ENCODE data around the gene KANSL1. TPM values are rescaled to one million over a fixed set of nuclear protein-coding genes. Genes with fewer than 3 reads are reported as not detected.

Gene KANSL1
- polyA plus RNA-seq, 3 donors = 75.6 to 99.4 (median 78.2) TPM

- no peak for DNase-seq
These were observed 22.4 kb downstream of the KANSL1 start for GRCh38 chr17:46170639-46171429.

- no peak for DNase-seq
These were observed 23.2 kb downstream of the KANSL1 start for GRCh38 chr17:46169913-46170638.

DNA sequence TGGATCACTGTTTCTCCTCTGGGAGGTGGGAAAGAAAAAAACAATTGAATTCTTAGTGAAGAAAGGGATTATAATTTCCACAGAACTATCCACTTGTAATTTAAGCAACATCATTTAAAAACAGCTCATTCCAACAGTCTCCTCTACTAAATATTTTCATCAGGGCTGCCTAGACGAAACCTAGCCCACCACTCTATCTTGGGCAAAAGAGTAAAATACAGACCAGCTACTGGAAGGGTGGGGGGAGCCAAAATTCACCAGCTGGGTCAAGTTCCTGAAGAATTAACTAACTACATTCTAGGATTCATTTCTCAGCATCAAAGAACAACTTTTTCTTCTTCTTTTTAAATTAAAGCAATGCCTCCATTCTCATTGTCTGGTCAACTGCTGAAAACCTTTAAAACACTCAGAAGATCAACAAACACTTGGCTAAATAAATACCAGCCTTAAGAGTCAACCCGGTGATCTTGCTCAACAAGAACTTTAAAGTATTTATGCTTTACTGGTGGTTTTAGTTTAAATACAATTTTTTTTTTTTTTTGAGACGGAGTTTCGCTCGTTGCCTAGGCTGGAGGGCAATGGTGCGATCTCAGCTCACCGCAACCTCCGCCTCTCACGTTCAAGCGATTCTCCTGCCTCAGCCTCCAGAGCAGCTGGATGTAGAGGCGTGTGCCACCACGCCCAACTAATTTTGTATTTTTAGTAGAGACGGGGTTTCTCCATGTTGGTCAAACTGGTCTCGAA lies 25.2 kb downstream of the KANSL1 start:
- DNase-seq = no peak

DNA sequence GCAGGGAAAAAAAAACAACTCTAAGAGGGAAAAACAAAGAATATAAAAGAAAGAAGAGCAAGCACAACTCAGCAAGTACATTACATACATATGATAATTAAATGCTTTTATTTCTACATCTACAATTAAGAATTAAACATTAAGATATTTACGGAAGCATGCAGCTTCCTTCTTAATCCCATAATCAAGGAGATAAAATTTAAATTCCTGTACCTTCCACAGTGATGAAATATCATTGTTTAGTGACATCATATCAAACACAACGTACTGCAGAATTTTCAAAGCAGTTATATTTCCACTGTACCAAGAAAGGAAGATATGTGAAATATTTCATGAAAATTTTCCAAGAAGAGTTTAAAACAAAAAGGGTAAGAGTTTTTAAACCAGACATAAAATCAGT lies 26.0 kb downstream of the KANSL1 start:
- no peak for DNase-seq

- DNase-seq = no peak
These were observed 26.5 kb downstream of the KANSL1 start for GRCh38 chr17:46166692-46167249.

- DNase-seq = no peak
These were observed 29.2 kb downstream of the KANSL1 start for GRCh38 chr17:46163929-46164594.

- no peak for DNase-seq
These were observed 29.9 kb downstream of the KANSL1 start for GRCh38 chr17:46163316-46163715.

DNA sequence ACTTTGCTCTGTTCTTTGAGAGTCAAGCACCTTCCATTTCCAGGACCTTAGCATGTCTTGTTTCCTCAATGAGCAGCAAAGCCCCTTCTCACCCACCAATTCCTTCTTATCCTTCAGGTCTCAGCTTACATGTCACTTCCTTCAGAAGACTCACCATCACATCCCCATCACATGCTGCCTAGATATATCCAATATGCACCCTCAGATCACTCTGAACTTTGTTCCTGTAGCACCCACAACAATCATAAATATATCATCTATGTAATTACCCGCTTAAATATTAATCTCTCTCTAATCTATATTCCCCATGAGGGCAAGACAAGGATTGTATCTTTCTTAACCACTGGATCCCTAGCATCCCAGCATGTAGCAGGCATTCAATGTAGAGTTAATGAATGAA lies 30.4 kb downstream of the KANSL1 start:
- DNase-seq = no peak

DNA sequence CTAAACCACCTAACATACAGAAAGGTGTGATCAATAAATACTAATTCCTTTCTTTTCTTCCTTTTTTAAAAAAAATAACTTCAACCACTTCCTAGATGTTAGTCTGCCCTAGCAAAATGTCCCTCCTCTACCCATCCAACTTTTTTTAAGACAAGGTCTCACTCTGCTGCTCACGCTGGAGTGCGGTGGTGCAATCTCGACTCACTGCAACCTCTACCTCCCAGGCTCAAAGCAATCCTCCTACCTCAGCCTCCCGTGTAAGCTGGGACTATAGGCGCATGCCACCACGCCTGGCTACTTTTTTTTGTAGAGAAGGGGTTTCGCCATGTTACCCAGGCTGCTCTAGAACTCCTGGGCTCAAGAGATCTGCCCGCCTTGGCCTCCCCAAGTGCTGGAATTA lies 33.1 kb downstream of the KANSL1 start:
- DNase-seq = no peak

DNA sequence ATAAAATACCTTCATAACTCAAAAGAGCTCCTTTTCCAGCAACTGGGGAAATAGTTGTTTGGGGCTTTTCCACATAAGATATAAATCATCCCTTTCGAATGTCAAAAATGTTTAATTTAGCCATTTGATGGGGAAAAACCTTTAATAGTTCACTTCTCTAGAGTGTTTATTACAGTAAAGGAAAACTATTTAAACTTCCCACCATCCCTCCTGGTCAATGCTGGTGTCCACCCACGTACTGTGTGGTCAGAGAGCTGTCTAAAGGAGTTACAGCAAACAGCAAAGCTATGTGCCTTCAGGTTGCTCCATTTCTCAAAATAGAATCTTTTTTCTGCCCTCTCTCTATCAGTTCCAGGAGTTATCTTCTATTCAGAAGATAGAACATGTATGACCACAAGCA lies 33.5 kb downstream of the KANSL1 start:
- DNase-seq = no peak

- no peak for DNase-seq
These were observed 34.6 kb downstream of the KANSL1 start for GRCh38 chr17:46158323-46159296.

GRCh38 chr17:46157443-46158062 lies 35.7 kb downstream of the KANSL1 start:
- no peak for DNase-seq

GRCh38 chr17:46154151-46154816 lies 38.9 kb downstream of the KANSL1 start:
- DNase-seq = no peak

- no peak for DNase-seq
These were observed 40.8 kb downstream of the KANSL1 start for GRCh38 chr17:46152423-46152822.

DNA sequence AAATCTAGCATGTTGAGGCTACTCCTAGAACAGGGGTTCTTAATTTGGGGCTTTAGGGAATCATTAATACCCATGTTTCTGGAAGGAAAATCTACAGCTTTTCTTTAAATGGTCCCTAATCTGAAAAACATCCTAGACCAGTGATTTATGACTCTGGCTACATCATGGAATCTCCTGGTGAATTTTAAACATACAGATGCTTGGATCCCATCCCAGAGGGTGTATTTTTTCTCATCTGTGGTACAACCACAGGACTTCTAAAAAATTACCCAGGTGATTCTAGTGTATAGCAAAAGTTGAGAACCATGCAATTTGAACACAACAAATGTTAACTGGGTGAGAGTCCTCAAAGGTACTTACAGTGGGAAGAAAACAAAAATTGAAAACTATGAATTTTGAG lies 41.5 kb downstream of the KANSL1 start:
- DNase-seq = no peak

GRCh38 chr17:46150216-46150963 lies 42.8 kb downstream of the KANSL1 start:
- DNase-seq = no peak

- no peak for DNase-seq
These were observed 45.0 kb downstream of the KANSL1 start for GRCh38 chr17:46148247-46148646.

DNA sequence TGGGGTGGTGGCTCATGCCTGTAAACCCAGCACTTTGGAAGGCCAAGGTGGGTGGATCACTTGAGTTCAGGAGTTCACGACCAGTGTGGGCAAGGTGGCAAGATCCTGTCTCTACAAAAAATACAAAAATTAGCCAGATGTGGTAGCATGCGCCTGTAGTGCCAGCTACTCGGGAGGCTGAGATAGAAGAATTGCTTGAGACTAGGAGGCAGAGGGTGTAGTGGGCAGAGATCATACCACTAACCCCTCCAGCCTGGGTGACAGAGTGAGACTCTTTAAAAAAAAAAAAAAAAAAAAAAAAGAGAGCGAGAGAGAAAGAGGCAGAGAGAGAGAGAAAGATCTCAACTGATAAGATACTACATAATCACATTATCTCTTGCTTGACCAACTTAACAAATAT lies 45.9 kb downstream of the KANSL1 start:
- no peak for DNase-seq

- no peak for DNase-seq
These were observed 49.0 kb downstream of the KANSL1 start for GRCh38 chr17:46144246-46144645.
